HepG2 (cell line): ENCODE data around the gene TRPC6. TPM values are rescaled to one million over a fixed set of nuclear protein-coding genes. Genes with fewer than 3 reads are reported as not detected.

ENCODE experiments used
- ATAC-seq: fragments of 200-7000 bp; cut with Tn5 transposase; 3 replicates; pipeline ENCODE4 v1.9.1; 2020; ENCODE audit warnings: mild to moderate bottlenecking, moderate library complexity
- BruUV-seq: library from RNA; stranded (reverse); fragments of 400-500 nt; replicated peaks from 2 replicates; lab custom pipeline; 2021; lab: Mats Ljungman, UMichigan
- CTCF ChIA-PET: fragments of 300-600 bp; formaldehyde crosslinking; extraction: SDS; loops from one replicate; lab custom pipeline; 2021; ENCODE audit warnings: low total read pairs, inconsistent platforms, low intra/inter-chr PET ratio; lab: Yijun Ruan, JAX
- POLR2A ChIA-PET: fragments of 350-600 bp; sonication (Branson Sonifier 250); formaldehyde crosslinking; loops from one replicate; lab custom pipeline; 2020; ENCODE audit warnings: antibody characterized with exemption, inconsistent platforms; lab: Yijun Ruan, JAX
- DNase-seq: peaks from one replicate; pipeline ENCODE4 v3.0.0-alpha.2; 2015; ENCODE audit warnings: low spot score
- FAIRE-seq: peaks from 3 replicates; lab custom pipeline; 2011; peaks lifted over from hg19 to GRCh38; lab: Jason Lieb, UNC
- H2AFZ ChIP-seq: one replicate; pipeline ENCODE4 v1.6.1; 2011; ENCODE audit warnings: low read length, inconsistent platforms
- H3K27ac ChIP-seq: fragments of 300-600 bp; 3 replicates; pipeline ENCODE4 v1.8.0; 2011; ENCODE audit warnings: mixed run types, mild to moderate bottlenecking, mixed read lengths, low read length, inconsistent platforms; ENCODE audit not compliant: insufficient read depth; ENCODE audit errors: extremely low read length
- H3K27me3 ChIP-seq, 2 experiments: fragments of 200-600 bp in 1 of 2; 2 replicates in 1 of 2; 3 replicates in 1 of 2; pipeline versions ENCODE4 v1.6.0 to v1.8.0; 2011; ENCODE audit warnings: low read length in 2 of 2, mild to moderate bottlenecking in 2 of 2, moderate library complexity in 2 of 2, inconsistent platforms in 1 of 2; ENCODE audit not compliant: insufficient read depth in 2 of 2, control insufficient read depth in 1 of 2
- H3K36me3 ChIP-seq, 2 experiments: fragments of 200-600 bp in 1 of 2; replicated peaks in 1 of 2; 2 replicates in 1 of 2; 3 replicates in 1 of 2; pipeline versions ENCODE4 v1.5.1 to v1.8.0; 2011; ENCODE audit warnings: low read length in 2 of 2, inconsistent platforms in 1 of 2; ENCODE audit not compliant: insufficient read depth in 2 of 2, control insufficient read depth in 1 of 2
- H3K4me1 ChIP-seq: 2 replicates; pipeline ENCODE4 v1.5.1; 2012; ENCODE audit warnings: low read length, inconsistent platforms; ENCODE audit not compliant: insufficient read depth
- H3K4me2 ChIP-seq: 2 replicates; pipeline ENCODE4 v1.6.0; 2011; ENCODE audit warnings: low read depth, low read length, inconsistent platforms
- H3K4me3 ChIP-seq, 3 experiments: fragments of 200-600 bp in 1 of 3; sonication (generic), shearing (Covaris generic) in 1 of 3; replicated peaks in 1 of 3; 2 replicates each; pipeline ENCODE4 v1.5.1; 2011 to 2016; ENCODE audit warnings: low read length in 3 of 3, inconsistent platforms in 2 of 3, low read depth in 2 of 3, mild to moderate bottlenecking in 2 of 3, control low read depth in 1 of 3, mixed read lengths in 1 of 3; ENCODE audit not compliant: insufficient read depth in 1 of 3
- H3K79me2 ChIP-seq: one replicate; pipeline ENCODE4 v1.6.1; 2011; ENCODE audit warnings: low read length, inconsistent platforms; ENCODE audit not compliant: insufficient read depth
- H3K9ac ChIP-seq: 2 replicates; pipeline ENCODE4 v1.6.0; 2011; ENCODE audit warnings: mild to moderate bottlenecking, low read depth, low read length, inconsistent platforms; ENCODE audit not compliant: insufficient read depth
- H3K9me3 ChIP-seq: 2 replicates; pipeline ENCODE4 v1.5.1; 2012; ENCODE audit warnings: mild to moderate bottlenecking, low read length
- H4K20me1 ChIP-seq: 2 replicates; pipeline ENCODE4 v1.6.0; 2011; ENCODE audit warnings: inconsistent platforms, mild to moderate bottlenecking, low read length, moderate library complexity; ENCODE audit not compliant: insufficient read depth
- EP300 ChIP-seq, 3 experiments: sonication (generic) in 1 of 3; formaldehyde crosslinking in 1 of 3; IDR thresholded peaks; 2 replicates each; pipeline versions ENCODE4 v1.5.1 to v1.6.1; 2011 to 2020; ENCODE audit warnings: low read depth in 2 of 3, low read length in 2 of 3, borderline replicate concordance in 1 of 3, improper control_type of control experiment in 1 of 3, mild to moderate bottlenecking in 1 of 3, missing genetic modification reagents in 1 of 3, moderate library complexity in 1 of 3
- MAF1 ChIP-seq: sonication (generic); formaldehyde crosslinking; IDR thresholded peaks from 2 replicates; pipeline ENCODE4 v1.5.0; 2020; ENCODE audit warnings: missing genetic modification reagents, borderline replicate concordance
- MAX ChIP-seq: IDR thresholded peaks from 2 replicates; pipeline ENCODE4 v1.6.1; 2012; ENCODE audit warnings: inconsistent platforms
- NFRKB ChIP-seq: fragments of 450-650 bp; IDR thresholded peaks from 2 replicates; pipeline ENCODE4 v1.6.1; 2017
- PLSCR1 ChIP-seq: sonication (generic); formaldehyde crosslinking; IDR thresholded peaks from 2 replicates; pipeline ENCODE4 v1.5.0; 2020; ENCODE audit warnings: missing genetic modification reagents, mild to moderate bottlenecking, borderline replicate concordance
- RAD21 ChIP-seq: fragments of 450-650 bp; formaldehyde crosslinking; IDR thresholded peaks from 2 replicates; pipeline ENCODE4 v1.5.0; 2020; ENCODE audit warnings: mild to moderate bottlenecking
- SIN3A ChIP-seq: IDR thresholded peaks from 2 replicates; pipeline ENCODE4 v1.6.1; 2011; ENCODE audit warnings: low read depth, mild to moderate bottlenecking, control low read depth, low read length, borderline replicate concordance
- SNAPC4 ChIP-seq: sonication (generic); formaldehyde crosslinking; IDR thresholded peaks from 2 replicates; pipeline ENCODE4 v1.4.0; 2020; ENCODE audit warnings: mild to moderate bottlenecking, missing genetic modification reagents
- TEAD3 ChIP-seq: optimal IDR thresholded peaks from 2 replicates; pipeline ENCODE3; 2016; ENCODE audit warnings: borderline replicate concordance
- ZNF251 ChIP-seq: sonication (generic); formaldehyde crosslinking; IDR thresholded peaks from 2 replicates; pipeline ENCODE4 v1.9.0; 2021; ENCODE audit warnings: mild to moderate bottlenecking, missing genetic modification reagents
- ZNF317 ChIP-seq: sonication (generic); formaldehyde crosslinking; IDR thresholded peaks from 2 replicates; pipeline ENCODE4 v1.5.0; 2020; ENCODE audit warnings: mild to moderate bottlenecking, missing genetic modification reagents
- ZNF432 ChIP-seq: sonication (generic); formaldehyde crosslinking; IDR thresholded peaks from 2 replicates; pipeline ENCODE4 v1.5.0; 2020; ENCODE audit warnings: missing genetic modification reagents, mild to moderate bottlenecking, borderline replicate concordance
- ZNF44 ChIP-seq: sonication (generic); formaldehyde crosslinking; IDR thresholded peaks from 2 replicates; pipeline ENCODE4 v1.5.1; 2020; ENCODE audit warnings: mild to moderate bottlenecking, missing genetic modification reagents
- ZNF841 ChIP-seq: sonication (generic); formaldehyde crosslinking; IDR thresholded peaks from 2 replicates; pipeline ENCODE4 v1.8.1; 2023; ENCODE audit warnings: missing genetic modification reagents, borderline replicate concordance
- in situ Hi-C: cut with HindIII; loops from 2 replicates; pipeline ENCODE4 v1.10.0; 2017; ENCODE audit warnings: low pct_unique_long_range_greater_than_20kb; ENCODE audit not compliant: extremely low pct_ligation_motif_present
- intact Hi-C: fragments of 100-400 bp; cut with micrococcal nuclease; formaldehyde crosslinking; loops from one replicate; pipeline ENCODE4 v1.10.0; 2022; ENCODE audit not compliant: unreplicated experiment
- polyA plus RNA-seq, 8 experiments: library from polyadenylated mRNA; depleted of rRNA in 3 of 8; stranded (reverse) in 7 of 8; unstranded in 1 of 8; fragments of >200 nt; fragmentation: Illumina TruSeq in 4 of 8; extraction: Trizol in 4 of 8; gene quantifications; 2 replicates each; pipeline versions ENCODE4 v1.2.1 to v1.2.3, GENCODE V29; 2011 to 2016; ENCODE audit warnings: low read depth in 4 of 8, missing spikeins in 1 of 8, mixed read lengths in 1 of 8; ENCODE audit not compliant: insufficient read depth in 1 of 8
- total RNA-seq, 5 experiments: library from RNA; depleted of rRNA; stranded (reverse); fragments of >200 nt; fragmentation: Illumina TruSeq; extraction: Trizol; gene quantifications; 2 replicates each; pipeline ENCODE4 v1.2.3, GENCODE V29; 2016; ENCODE audit warnings: low read depth in 1 of 5

The TRPC6 gene
- total and polyA plus RNA-seq, 2 of the 13 experiments (the other 11 are each of a cell fraction or from before 2014, with no cell fraction given) = not detected

- H3K4me3 ChIP-seq = no peak overlapping the region
- ChIA-PET CTCF (no interaction called here), POLR2A (no interaction called here)
- in situ Hi-C loops (loop anchor here (25.0 kb wide), 1 partner anchor 566 kb away; no protein-coding TSS in a partner anchor), intact Hi-C loops (no loop called here)
- H3K9me3 ChIP-seq = no peaks in the 10 kb centered on the region
- ATAC-seq (no peak), FAIRE-seq (no peak), DNase-seq (no peak)
- no peaks in the 10 kb centered on the region for H3K36me3 ChIP-seq
- H3K4me1 ChIP-seq = no peaks in the 10 kb centered on the region
- H2AFZ ChIP-seq = no peak overlapping the region
- TF ChIP-seq TEAD3 (CRISPR knock-in tag) (no peak), ZNF317 (CRISPR knock-in tag) (no peak), MAX (no peak), ZNF841 (CRISPR knock-in tag) (no peak), PLSCR1 (CRISPR knock-in tag) (no peak), ZNF432 (CRISPR knock-in tag) (no peak), EP300 (IDR thresholded peaks at IDR 0.05; ENCODE audit: low read depth in 2 of 2, low read length in 2 of 2) (no peak), EP300 (CRISPR knock-in tag; IDR thresholded peaks at IDR 0.05; ENCODE audit: borderline replicate concordance) (no peak), SNAPC4 (CRISPR knock-in tag) (no peak), SIN3A (no peak), ZNF44 (no peak), RAD21 (CRISPR knock-in tag) (no peak), MAF1 (no peak), ZNF251 (CRISPR knock-in tag) (no peak), NFRKB (no peak)
- H3K79me2 ChIP-seq = no peaks in the 10 kb centered on the region
- no peak overlapping the region for H3K27ac ChIP-seq
- H4K20me1 ChIP-seq = no peaks in the 10 kb centered on the region
- no TSS peak for BruUV-seq
- H3K27me3 ChIP-seq = no peaks in the 10 kb centered on the region
- H3K4me2 ChIP-seq = no peak overlapping the region
- H3K9ac ChIP-seq = no peak overlapping the region
These were observed 137.1 kb downstream of the TRPC6 start for GRCh38 chr11:101446726-101447125.
